Tibial nerve (tissue), 4 donors: ENCODE results near the gene NREP.

Experiments
- CTCF ChIP-seq, 5 experiments: fragments of 200-600 bp in 3 of 5; fragments of 450-650 bp in 2 of 5; sonication (generic) in 3 of 5; IDR thresholded peaks; one replicate each; pipeline ENCODE4 v1.5.1; 2016 to 2019; ENCODE audit warnings: antibody characterized with exemption in 5 of 5, mild to moderate bottlenecking in 3 of 5, moderate library complexity in 2 of 5
- EP300 ChIP-seq, 2 donors: sonication (generic); formaldehyde crosslinking; IDR thresholded peaks; one replicate each; pipeline ENCODE4 v1.6.1; 2017; ENCODE audit warnings: antibody characterized with exemption in 2 of 2, mild to moderate bottlenecking in 1 of 2

DNA sequence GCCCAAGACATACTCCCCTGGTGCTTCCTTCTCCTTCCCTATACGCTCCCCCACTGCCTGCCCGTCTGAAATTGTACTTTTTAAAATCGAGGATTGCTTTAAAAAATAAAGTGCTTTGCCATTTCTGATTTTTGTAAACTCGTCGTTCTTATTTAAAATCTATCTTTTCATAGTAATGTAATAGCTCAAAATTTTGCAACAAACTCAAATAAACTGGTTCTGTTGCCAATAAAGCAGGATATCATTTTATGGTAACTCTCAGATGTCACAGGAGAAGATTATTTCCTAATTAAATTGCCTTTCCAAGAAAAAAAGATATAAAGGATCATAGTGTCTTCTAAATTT lies 1.3 kb upstream of the NREP start:
- TF ChIP-seq CTCF (IDR thresholded peaks at IDR 0.05) = no peak
- TF ChIP-seq EP300 (IDR thresholded peaks at IDR 0.05) = no peak
